Activated naive CD8-positive, alpha-beta T cell treated with anti-CD3 and anti-CD28 coated beads, Interleukin-2, amount 50 U/mL, for 24 hours (primary cell): Measurements from ENCODE around the gene RBBP7.
"Not testable (repeated sequence)": the region's sequence is repeated elsewhere in the genome, so short reads cannot be mapped to it uniquely, and the experiment has no call there.

ENCODE experiments used
- ATAC-seq: fragments of 150-1000 bp; cut with Tn5 transposase; one replicate; pipeline ENCODE4 v1.10.0; 2021
- DNase-seq: peaks from one replicate; pipeline ENCODE4 v3.0.0; 2021
- H3K27ac Mint-ChIP-seq: one replicate; pipeline ENCODE4 v1.8.0; 2021; ENCODE audit warnings: mild to moderate bottlenecking, mixed read lengths
- H3K27me3 Mint-ChIP-seq: one replicate; pipeline ENCODE4 v1.8.0; 2021; ENCODE audit warnings: mixed read lengths
- H3K36me3 Mint-ChIP-seq: one replicate; pipeline ENCODE4 v1.8.0; 2021; ENCODE audit warnings: low read depth, mixed read lengths
- H3K4me1 Mint-ChIP-seq: one replicate; pipeline ENCODE4 v1.8.0; 2021; ENCODE audit warnings: mixed read lengths
- H3K4me3 Mint-ChIP-seq: one replicate; pipeline ENCODE4 v1.8.0; 2021; ENCODE audit warnings: mild to moderate bottlenecking, moderate library complexity, mixed read lengths
- H3K9me3 Mint-ChIP-seq: one replicate; pipeline ENCODE4 v1.8.0; 2021; ENCODE audit warnings: mixed read lengths

The RBBP7 gene

GRCh38 chrX:16874458-16875095 is 4.4 kb upstream of the RBBP7 start:
- H3K36me3 Mint-ChIP-seq = no peaks in the 10 kb centered on the region
- H3K27me3 Mint-ChIP-seq = peaks cover 3% of the 10 kb centered on the region
- no peak overlapping the region for H3K27ac Mint-ChIP-seq
- ATAC-seq (no peak), DNase-seq (no peak)
- no peak overlapping the region for H3K4me3 Mint-ChIP-seq
- H3K4me1 Mint-ChIP-seq = peaks cover 6% of the 10 kb centered on the region
- H3K9me3 Mint-ChIP-seq = no peaks in the 10 kb centered on the region

GRCh38 chrX:16873106-16873505 is 2.9 kb upstream of the RBBP7 start:
- no peak overlapping the region for H3K27ac Mint-ChIP-seq
- H3K36me3 Mint-ChIP-seq = peaks cover 10% of the 10 kb centered on the region
- no peak for ATAC-seq

GRCh38 chrX:16870862-16871815 is 977 bp upstream of the RBBP7 start:
- peak overlapping the region; percentile 80 for H3K27ac Mint-ChIP-seq
- no peaks in the 10 kb centered on the region for H3K27me3 Mint-ChIP-seq
- H3K9me3 Mint-ChIP-seq = no peaks in the 10 kb centered on the region
- DNase-seq = no peak
- no peak for ATAC-seq
- H3K36me3 Mint-ChIP-seq = peaks cover 17% of the 10 kb centered on the region
- H3K4me1 Mint-ChIP-seq = peaks cover 33% of the 10 kb centered on the region
- H3K4me3 Mint-ChIP-seq = peak overlapping the region; percentile 76

More at GRCh38 chrX:16873106-16873505, 2.9 kb upstream of the RBBP7 start:
- no peaks in the 10 kb centered on the region for H3K9me3 Mint-ChIP-seq
- H3K4me1 Mint-ChIP-seq = peaks cover 17% of the 10 kb centered on the region
- H3K4me3 Mint-ChIP-seq = no peak overlapping the region
- peaks cover 3% of the 10 kb centered on the region for H3K27me3 Mint-ChIP-seq
- no peak for DNase-seq

- DNase-seq = peak; percentile 61
- Mint-ChIP-seq H3K4me3 (peak overlapping the region; percentile 96), H3K27ac (peak overlapping the region; percentile 95), H3K4me1 (peaks cover 41% of the 10 kb centered on the region), H3K36me3 (peaks cover 23% of the 10 kb centered on the region), H3K9me3 (no peaks in the 10 kb centered on the region), H3K27me3 (no peaks in the 10 kb centered on the region)
- ATAC-seq = peak; percentile 61
Measured at GRCh38 chrX:16869393-16870094, 618 bp downstream of the RBBP7 start.

- peaks cover 24% of the 10 kb centered on the region for H3K36me3 Mint-ChIP-seq
- DNase-seq = no peak
- no peaks in the 10 kb centered on the region for H3K27me3 Mint-ChIP-seq
- H3K27ac Mint-ChIP-seq = peak overlapping the region; percentile 94
- H3K4me3 Mint-ChIP-seq = peak overlapping the region; percentile 96
- ATAC-seq = no peak
- no peaks in the 10 kb centered on the region for H3K9me3 Mint-ChIP-seq
- H3K4me1 Mint-ChIP-seq = peaks cover 42% of the 10 kb centered on the region
Measured at GRCh38 chrX:16868920-16869319, 1.2 kb downstream of the RBBP7 start.

- Mint-ChIP-seq H3K27me3 (no peaks in the 10 kb centered on the region), H3K4me3 (peak overlapping the region; percentile 96), H3K27ac (no peak overlapping the region), H3K9me3 (no peaks in the 10 kb centered on the region), H3K36me3 (peaks cover 30% of the 10 kb centered on the region), H3K4me1 (peaks cover 43% of the 10 kb centered on the region)
- ATAC-seq (no peak), DNase-seq (no peak)
Measured at GRCh38 chrX:16867947-16868346, 2.2 kb downstream of the RBBP7 start.

- peaks cover 38% of the 10 kb centered on the region for H3K36me3 Mint-ChIP-seq
- no peak overlapping the region for H3K27ac Mint-ChIP-seq
- no peak overlapping the region for H3K4me3 Mint-ChIP-seq
- H3K4me1 Mint-ChIP-seq = peaks cover 40% of the 10 kb centered on the region
- DNase-seq (no peak), ATAC-seq (no peak)
- H3K9me3 Mint-ChIP-seq = no peaks in the 10 kb centered on the region
- H3K27me3 Mint-ChIP-seq = no peaks in the 10 kb centered on the region
Measured at GRCh38 chrX:16862829-16863228, 7.3 kb downstream of the RBBP7 start.

GRCh38 chrX:16856744-16857143 is 13.4 kb downstream of the RBBP7 start:
- no peak for DNase-seq
- ATAC-seq = no peak
- Mint-ChIP-seq H3K4me3 (no peak overlapping the region), H3K4me1 (peaks cover 69% of the 10 kb centered on the region), H3K36me3 (peaks cover 57% of the 10 kb centered on the region), H3K27ac (no peak overlapping the region), H3K27me3 (no peaks in the 10 kb centered on the region), H3K9me3 (no peaks in the 10 kb centered on the region)

- DNase-seq (peak; percentile 26), ATAC-seq (peak; percentile 55)
- H3K27me3 Mint-ChIP-seq, H3K9me3 Mint-ChIP-seq: not testable (repeated sequence)
- peak overlapping the region; percentile 68 for H3K27ac Mint-ChIP-seq
- peak overlapping the region; percentile 2 for H3K4me3 Mint-ChIP-seq
- H3K4me1 Mint-ChIP-seq = peaks cover 71% of the 10 kb centered on the region
- peaks cover 63% of the 10 kb centered on the region for H3K36me3 Mint-ChIP-seq
Measured at GRCh38 chrX:16856076-16856404, 14.1 kb downstream of the RBBP7 start.

GRCh38 chrX:16855363-16856075 is 14.6 kb downstream of the RBBP7 start:
- DNase-seq (no peak), ATAC-seq (peak; percentile 37)
- Mint-ChIP-seq H3K27ac (peak overlapping the region; percentile 68), H3K36me3 (peaks cover 63% of the 10 kb centered on the region), H3K4me1 (peaks cover 71% of the 10 kb centered on the region), H3K9me3 (no peaks in the 10 kb centered on the region), H3K27me3 (no peaks in the 10 kb centered on the region), H3K4me3 (peak overlapping the region; percentile 2)

- Mint-ChIP-seq H3K36me3 (peaks cover 61% of the 10 kb centered on the region), H3K27ac (peak overlapping the region; percentile 27)
- no peak for ATAC-seq
Measured at GRCh38 chrX:16853537-16853936, 16.6 kb downstream of the RBBP7 start.

GRCh38 chrX:16852617-16853179 is 17.5 kb downstream of the RBBP7 start:
- H3K36me3 Mint-ChIP-seq = peaks cover 65% of the 10 kb centered on the region
- ATAC-seq (peak; percentile 79), DNase-seq (no peak)
- peaks cover 59% of the 10 kb centered on the region for H3K4me1 Mint-ChIP-seq
- no peak overlapping the region for H3K4me3 Mint-ChIP-seq
- H3K9me3 Mint-ChIP-seq = no peaks in the 10 kb centered on the region
- peak overlapping the region; percentile 62 for H3K27ac Mint-ChIP-seq
- no peaks in the 10 kb centered on the region for H3K27me3 Mint-ChIP-seq

More at GRCh38 chrX:16853537-16853936, 16.6 kb downstream of the RBBP7 start:
- Mint-ChIP-seq H3K27me3 (no peaks in the 10 kb centered on the region), H3K4me1 (peaks cover 57% of the 10 kb centered on the region), H3K9me3 (no peaks in the 10 kb centered on the region), H3K4me3 (no peak overlapping the region)
- no peak for DNase-seq

- H3K4me3 Mint-ChIP-seq = no peak overlapping the region
- H3K9me3 Mint-ChIP-seq = no peaks in the 10 kb centered on the region
- H3K27me3 Mint-ChIP-seq = no peaks in the 10 kb centered on the region
- peaks cover 63% of the 10 kb centered on the region for H3K36me3 Mint-ChIP-seq
- peak overlapping the region; percentile 54 for H3K27ac Mint-ChIP-seq
- DNase-seq (no peak), ATAC-seq (no peak)
- H3K4me1 Mint-ChIP-seq = peaks cover 53% of the 10 kb centered on the region
Measured at GRCh38 chrX:16851827-16852226, 18.3 kb downstream of the RBBP7 start.

GRCh38 chrX:16851421-16851820 is 18.7 kb downstream of the RBBP7 start:
- ATAC-seq (no peak), DNase-seq (no peak)
- no peak overlapping the region for H3K4me3 Mint-ChIP-seq
- no peaks in the 10 kb centered on the region for H3K9me3 Mint-ChIP-seq
- no peaks in the 10 kb centered on the region for H3K27me3 Mint-ChIP-seq
- peaks cover 59% of the 10 kb centered on the region for H3K36me3 Mint-ChIP-seq
- no peak overlapping the region for H3K27ac Mint-ChIP-seq
- peaks cover 49% of the 10 kb centered on the region for H3K4me1 Mint-ChIP-seq
